Activated T-cell treated with anti-CD3 and anti-CD28 coated beads, Interleukin-2, amount 50 U/mL, for 1 hour (primary cell): ENCODE data around the gene SYT7.
A peak's percentile ranks its signal among the peaks of the same experiment; 100 is the strongest.

Experiments used
- DNase-seq: peaks from one replicate; pipeline ENCODE4 v3.0.0-alpha.2; 2020

SYT7 gene

GRCh38 chr11:61534933-61535839 lies 45.7 kb downstream of the SYT7 start:
- DNase-seq: no peak

GRCh38 chr11:61534025-61534932 lies 46.6 kb downstream of the SYT7 start:
- DNase-seq: no peak

- no peak for DNase-seq
Observed at GRCh38 chr11:61533401-61533800, 47.5 kb downstream of the SYT7 start.

DNA sequence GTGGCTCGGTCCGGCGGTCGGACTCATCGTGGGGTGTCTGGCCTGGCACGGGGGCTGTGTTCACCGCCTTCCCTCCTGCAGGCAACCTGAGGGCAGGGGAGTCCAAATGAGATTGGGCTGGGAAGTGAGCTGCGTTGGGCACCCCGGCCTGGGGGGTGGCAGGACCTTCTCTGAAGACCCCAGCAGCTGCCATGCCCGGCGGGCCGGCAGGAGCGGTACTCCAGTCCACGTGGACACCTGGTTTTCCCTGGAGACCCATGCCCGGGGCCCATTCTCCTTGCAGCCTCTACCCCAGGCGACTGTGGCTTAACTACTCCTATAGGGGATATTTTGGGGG lies 47.9 kb downstream of the SYT7 start:
- no peak for DNase-seq

- peak; percentile 62 for DNase-seq
Observed at GRCh38 chr11:61532134-61533038, 48.5 kb downstream of the SYT7 start.

GRCh38 chr11:61531044-61531443 lies 49.8 kb downstream of the SYT7 start:
- no peak for DNase-seq

DNA sequence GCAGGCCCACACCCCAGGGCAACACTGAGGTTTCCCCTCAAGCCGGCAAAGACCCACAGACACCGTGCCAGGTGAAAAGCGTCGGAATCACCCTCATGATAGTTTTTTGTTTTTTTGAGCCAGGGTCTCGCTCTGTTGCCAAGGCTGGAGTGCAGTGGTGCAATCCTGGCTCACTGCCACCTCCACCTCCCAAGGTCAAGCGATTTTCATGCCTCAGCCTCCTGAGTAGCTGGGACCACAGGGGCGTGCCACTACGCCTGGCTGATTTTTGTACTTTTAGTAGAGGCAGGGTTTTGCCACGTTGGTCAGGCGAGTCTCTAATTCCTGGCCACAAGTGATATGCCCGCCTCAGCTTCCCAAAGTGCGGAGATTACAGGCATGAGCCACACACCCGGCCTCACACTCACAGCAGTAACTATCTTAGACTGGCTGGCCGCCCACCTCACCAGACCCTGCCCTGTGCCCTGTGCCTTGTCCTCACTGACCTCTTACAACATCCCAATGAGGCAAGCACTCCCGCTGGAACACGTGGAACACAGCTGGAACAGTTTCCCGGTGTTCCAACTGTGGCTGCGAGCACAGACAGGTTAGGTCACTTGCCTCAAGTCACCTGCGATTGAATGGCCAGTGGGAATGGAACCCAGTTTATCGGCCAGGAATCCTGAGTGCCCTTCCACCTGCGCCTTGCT lies 51.2 kb downstream of the SYT7 start:
- no peak for DNase-seq

DNA sequence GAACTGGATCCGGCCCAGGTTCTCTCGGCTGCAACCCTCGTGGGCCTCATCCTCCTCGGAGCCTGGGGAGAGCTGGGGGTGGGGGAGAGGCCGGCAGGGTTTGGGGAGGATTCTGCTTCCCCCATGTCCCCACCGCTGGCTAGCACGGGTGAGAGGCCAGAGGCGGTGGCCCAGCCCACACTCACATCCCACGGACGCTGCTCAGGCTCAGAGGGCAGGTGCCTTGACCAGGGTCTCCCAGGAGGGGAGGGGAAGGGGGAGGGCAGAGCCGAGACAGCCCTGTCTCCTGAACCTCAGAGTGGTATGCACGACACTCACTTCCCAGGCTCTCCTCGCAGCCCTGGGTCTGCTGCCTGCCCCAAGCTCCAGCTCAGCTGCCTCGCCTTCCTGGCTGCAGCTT lies 52.8 kb downstream of the SYT7 start:
- no peak for DNase-seq

DNA sequence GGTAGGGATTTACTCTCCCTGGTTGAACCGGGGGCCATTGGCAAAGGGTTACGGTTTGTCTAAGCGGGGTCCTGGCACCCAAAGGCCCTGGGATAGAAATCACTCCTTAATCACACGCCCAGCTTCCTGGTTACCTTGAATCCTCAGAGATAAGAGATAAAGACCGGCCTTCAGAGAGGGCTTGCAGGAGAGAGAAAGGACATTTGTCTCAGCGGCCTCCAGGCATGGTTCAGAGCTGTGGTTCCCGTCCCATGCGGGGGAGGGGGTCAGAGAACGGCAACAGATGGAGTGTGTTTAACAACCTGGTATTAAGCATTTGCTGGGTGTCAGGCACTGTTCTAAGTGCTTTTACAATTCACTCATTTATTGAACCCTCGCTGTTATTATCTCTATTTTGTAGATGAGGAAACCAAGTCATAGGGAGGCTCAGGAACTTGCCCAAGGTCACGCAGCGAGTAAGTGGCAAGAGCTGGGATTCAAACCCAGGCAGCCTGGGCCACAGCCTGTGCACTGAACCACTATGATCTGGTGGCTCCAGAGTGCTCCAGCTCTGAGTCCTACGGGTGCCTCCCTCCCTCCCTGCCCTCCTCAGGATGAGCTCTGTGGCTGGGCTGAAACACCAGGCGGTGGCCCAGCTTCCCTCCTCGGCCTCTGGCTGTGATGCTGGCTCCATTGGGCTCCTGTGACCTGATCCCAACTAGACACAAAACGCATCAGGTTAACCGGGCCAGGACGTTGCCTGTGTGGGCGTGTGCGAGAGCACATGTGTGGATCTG lies 53.7 kb downstream of the SYT7 start:
- DNase-seq: no peak

DNA sequence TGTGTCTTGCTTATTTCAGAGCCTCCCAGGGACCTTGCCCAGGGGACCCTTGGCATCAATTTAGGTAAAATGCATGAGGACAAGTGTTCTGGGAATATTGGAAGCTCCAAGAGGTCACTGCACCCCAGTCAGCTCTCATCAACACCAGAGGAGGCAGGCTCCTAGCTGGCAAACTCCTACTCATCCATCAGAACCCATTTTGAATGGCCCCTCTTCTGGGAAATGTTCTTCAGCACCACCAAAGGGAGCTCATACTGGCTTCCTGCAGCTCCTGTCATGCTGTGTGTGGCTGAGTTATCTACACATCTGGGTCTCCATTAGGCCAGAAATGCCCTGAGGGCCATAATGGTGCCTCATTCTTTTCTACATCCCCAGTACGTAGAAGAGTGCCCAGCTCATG lies 54.6 kb downstream of the SYT7 start:
- no peak for DNase-seq

GRCh38 chr11:61524963-61525587 lies 55.8 kb downstream of the SYT7 start:
- DNase-seq: no peak

DNA sequence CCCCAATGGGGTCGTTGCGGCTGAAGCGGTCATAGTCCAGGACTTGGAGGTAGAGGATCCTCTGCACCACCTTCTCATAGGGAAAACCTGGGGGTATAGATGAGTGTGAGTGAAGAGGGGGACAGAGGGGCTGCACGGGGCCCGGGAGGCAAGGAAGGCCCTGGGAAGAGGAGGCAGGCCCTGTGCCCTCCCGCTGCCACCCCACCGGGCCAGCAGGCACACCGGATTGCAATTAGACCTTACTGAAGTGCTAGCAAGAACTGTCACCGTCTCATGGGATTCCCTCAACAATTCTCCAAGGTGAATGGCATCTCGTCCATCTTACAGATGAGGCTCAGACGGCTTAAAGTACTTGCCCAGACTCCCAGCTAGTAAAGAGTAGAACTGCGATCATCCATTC lies 56.4 kb downstream of the SYT7 start:
- DNase-seq: no peak

DNA sequence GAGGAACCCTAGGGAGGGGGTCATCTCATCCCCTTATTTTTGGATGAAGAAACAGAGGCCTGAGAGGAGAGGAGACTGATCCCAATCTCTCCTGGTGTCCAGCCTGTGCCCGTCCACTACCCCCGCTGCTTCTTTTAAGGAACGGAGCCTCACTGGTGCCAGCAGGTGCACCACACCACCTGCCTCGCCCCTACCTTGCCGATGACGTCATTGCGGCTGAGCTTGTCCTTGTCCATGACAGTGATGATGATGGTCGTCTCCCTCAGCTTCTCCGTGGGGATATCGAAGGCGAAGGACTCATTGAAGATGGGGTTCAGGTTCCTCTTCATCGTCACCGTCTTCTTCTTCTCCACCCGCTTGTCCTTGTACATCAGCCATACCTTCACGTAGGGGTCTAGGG lies 58.0 kb downstream of the SYT7 start:
- no peak for DNase-seq

GRCh38 chr11:61518032-61518795 lies 62.7 kb downstream of the SYT7 start:
- DNase-seq: no peak

GRCh38 chr11:61516675-61517572 lies 64.0 kb downstream of the SYT7 start:
- peak; percentile 74 for DNase-seq

- DNase-seq: no peak
Observed at GRCh38 chr11:61516191-61516590, 64.7 kb downstream of the SYT7 start.

DNA sequence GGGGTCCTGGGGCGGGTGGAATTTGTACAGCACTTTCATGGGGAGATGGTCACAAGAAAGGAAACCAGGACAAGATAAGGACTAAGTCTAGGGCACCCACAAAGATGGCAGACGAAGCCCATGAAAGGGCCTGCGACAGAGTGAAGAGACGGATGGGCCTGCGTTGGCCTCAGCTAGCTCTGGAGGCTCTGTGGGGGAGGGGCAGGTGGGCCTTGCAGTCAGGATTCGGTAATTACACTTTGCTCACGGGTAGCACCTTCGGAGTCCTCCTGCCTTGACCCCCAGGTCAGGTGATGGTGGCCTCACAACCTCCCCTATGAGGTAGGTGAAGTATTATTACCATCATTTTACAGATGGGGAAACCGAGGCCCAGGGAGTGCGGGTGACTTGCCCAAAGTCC lies 65.2 kb downstream of the SYT7 start:
- no peak for DNase-seq

- DNase-seq: no peak
Observed at GRCh38 chr11:61514050-61514917, 66.6 kb downstream of the SYT7 start.
